Bronchial epithelial cell (primary cell): ENCODE results near the gene INSR. TPM values are rescaled to one million over a fixed set of nuclear protein-coding genes. Genes with fewer than 3 reads are reported as not detected.
"Not testable (repeated sequence)": the region's sequence is repeated elsewhere in the genome, so short reads cannot be mapped to it uniquely, and the experiment has no call there.

Source experiments
- DNase-seq: peaks from one replicate; pipeline ENCODE4 v3.0.0-alpha.2; 2010; ENCODE audit warnings: low read depth
- FAIRE-seq: peaks from 2 replicates; lab custom pipeline; 2011; peaks lifted over from hg19 to GRCh38; lab: Jason Lieb, UNC
- H3K27me3 ChIP-seq: 2 replicates; pipeline ENCODE4 v1.5.1; 2011; ENCODE audit warnings: low read length; ENCODE audit not compliant: control insufficient read depth, insufficient read depth
- H3K36me3 ChIP-seq: 2 replicates; pipeline ENCODE4 v1.5.1; 2011; ENCODE audit warnings: low read length; ENCODE audit not compliant: control insufficient read depth, insufficient read depth
- H3K4me3 ChIP-seq: 2 replicates; pipeline ENCODE4 v1.5.1; 2011; ENCODE audit warnings: mild to moderate bottlenecking, low read depth, low read length, control low read depth
- total RNA-seq: library from RNA; depleted of rRNA; stranded (reverse); fragments of >200 nt; gene quantifications from 2 replicates; pipeline ENCODE4 v1.2.1, GENCODE V29; 2014
- TF ChIP-seq, protein P1 (sequence below): IDR thresholded peaks from 2 replicates; pipeline ENCODE4 v1.5.1; 2011; ENCODE audit warnings: mild to moderate bottlenecking, moderate library complexity, low read length, control low read depth, inconsistent platforms; ENCODE audit not compliant: insufficient read depth, severe bottlenecking

INSR gene
- total RNA-seq, 1 donor from 2014 or later: 6.1 TPM

DNA sequence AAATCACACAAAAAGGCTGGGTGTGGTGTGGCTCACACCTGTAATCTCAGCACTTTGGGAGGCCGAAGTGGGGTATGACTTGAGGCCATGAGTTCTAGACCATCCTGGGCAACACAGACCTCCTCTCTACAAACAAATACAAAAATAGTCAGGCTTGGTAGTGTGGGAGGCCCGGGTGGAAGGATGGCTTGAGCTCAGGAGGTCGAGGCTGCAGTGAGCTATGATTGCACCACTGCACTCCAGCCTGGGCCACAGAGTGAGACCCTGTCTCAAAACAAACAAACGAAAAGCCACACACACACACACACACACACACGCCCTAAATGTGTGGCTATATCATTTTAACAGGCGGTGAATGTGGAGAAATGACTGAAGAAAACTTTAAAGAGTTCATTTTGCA is 225.6 kb downstream of the INSR start:
- Histone ChIP-seq H3K4me3 (peak overlapping the region; percentile 5), H3K27me3 (no peaks in the 10 kb centered on the region), H3K36me3 (peaks cover 8% of the 10 kb centered on the region)
- no peak for FAIRE-seq
- DNase-seq: no peak
- TF ChIP-seq, protein P1, sequence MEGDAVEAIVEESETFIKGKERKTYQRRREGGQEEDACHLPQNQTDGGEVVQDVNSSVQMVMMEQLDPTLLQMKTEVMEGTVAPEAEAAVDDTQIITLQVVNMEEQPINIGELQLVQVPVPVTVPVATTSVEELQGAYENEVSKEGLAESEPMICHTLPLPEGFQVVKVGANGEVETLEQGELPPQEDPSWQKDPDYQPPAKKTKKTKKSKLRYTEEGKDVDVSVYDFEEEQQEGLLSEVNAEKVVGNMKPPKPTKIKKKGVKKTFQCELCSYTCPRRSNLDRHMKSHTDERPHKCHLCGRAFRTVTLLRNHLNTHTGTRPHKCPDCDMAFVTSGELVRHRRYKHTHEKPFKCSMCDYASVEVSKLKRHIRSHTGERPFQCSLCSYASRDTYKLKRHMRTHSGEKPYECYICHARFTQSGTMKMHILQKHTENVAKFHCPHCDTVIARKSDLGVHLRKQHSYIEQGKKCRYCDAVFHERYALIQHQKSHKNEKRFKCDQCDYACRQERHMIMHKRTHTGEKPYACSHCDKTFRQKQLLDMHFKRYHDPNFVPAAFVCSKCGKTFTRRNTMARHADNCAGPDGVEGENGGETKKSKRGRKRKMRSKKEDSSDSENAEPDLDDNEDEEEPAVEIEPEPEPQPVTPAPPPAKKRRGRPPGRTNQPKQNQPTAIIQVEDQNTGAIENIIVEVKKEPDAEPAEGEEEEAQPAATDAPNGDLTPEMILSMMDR: no peak

DNA sequence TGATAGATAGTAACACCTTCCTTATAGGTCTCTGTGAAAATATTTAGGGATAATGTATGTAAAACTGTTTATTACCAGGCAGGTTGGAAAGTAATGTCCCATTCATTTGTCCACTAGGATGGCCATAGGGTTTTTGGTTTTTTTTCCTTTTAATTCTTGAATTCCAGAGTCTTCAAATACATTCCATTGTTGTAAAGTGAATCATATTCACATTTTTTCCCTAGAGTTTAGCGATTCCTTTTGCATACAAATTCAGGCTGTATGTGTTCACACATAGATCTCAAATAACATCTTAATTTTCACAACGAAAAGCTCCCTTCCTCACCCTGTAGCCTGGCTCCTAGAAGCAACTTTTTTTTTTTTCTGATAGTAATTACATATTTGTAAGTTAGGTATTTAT is 226.5 kb downstream of the INSR start:
- DNase-seq: no peak
- TF ChIP-seq, protein P1: no peak
- Histone ChIP-seq H3K4me3 (no peak overlapping the region), H3K36me3 (peaks cover 4% of the 10 kb centered on the region), H3K27me3 (no peaks in the 10 kb centered on the region)
- no peak for FAIRE-seq

DNA sequence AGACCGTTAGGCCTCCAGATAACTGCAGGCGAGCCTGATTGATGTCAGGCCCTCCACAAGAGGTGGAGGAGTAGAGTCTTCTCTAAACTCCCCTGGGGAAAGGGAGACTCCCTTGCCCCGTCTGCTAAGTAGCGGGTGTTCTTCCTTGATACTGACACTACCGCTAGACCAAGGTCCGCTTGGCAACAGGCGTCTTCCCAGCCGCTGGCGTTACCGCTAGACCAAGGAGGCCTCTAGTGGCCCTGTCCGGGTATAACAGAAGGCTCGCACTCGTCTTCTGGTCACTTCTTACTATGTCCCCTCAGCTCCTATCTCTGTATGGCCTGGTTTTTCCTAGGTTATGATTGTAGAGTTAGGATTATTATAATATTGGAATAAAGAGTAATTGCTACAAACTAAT is 227.1 kb downstream of the INSR start:
- not testable (repeated sequence) for H3K36me3 ChIP-seq, DNase-seq, H3K27me3 ChIP-seq, FAIRE-seq, H3K4me3 ChIP-seq
- TF ChIP-seq, protein P1: peak; percentile 3

DNA sequence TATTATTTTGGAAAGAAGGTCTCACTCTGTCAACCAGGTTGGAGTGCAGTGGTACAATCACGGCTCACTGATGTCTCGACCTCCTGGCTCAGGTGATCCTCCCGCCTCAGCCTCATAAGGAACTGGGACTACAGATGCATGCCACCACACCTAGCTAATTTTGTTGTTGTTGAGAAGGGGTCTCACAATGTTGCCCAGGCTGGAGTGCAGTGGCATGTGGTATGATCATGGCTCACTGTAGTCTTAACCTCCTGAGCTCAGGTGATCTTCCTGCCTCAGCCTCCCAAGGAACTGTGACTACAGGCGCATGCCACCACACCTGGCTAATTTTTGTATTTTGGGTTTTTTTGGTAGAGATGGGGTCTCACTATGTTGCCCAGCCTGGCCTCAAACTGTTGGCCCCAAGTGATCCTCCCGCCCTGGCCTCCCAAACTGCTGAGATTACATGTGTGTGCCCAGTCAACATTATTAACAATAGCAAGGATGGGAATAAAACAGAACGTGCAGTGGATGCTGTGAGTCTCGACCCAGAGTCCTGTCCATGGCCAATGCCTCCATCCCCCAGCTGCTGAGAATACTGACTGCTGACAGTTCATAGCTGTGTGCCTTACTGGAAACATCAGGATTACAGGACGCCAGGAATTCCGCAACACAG is 230.3 kb downstream of the INSR start:
- Histone ChIP-seq H3K27me3 (no peaks in the 10 kb centered on the region), H3K4me3 (no peak overlapping the region), H3K36me3 (no peaks in the 10 kb centered on the region)
- no peak for FAIRE-seq
- no peak for DNase-seq
- TF ChIP-seq, protein P1: no peak

DNA sequence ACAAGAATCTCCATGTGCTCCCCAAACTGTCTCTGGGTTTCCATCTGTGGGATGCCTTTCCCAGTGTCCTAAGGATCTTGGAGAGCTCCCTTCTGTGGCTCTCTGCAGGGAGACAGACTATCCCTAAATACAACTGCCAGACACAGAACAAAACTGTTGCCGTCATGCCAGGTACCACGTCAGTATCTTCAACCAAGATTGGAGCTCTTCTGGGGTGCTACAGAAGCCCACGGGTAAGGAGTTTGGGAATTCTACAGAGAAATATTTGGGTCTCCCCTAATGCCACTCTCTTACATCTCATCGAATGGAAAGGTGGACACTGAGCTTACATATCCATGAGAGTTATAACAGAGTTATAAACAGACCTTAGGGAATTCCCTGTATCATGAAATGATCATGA is 230.9 kb downstream of the INSR start:
- DNase-seq (no peak), FAIRE-seq (no peak)
- Histone ChIP-seq H3K27me3 (no peaks in the 10 kb centered on the region), H3K4me3 (no peak overlapping the region), H3K36me3 (no peaks in the 10 kb centered on the region)
- TF ChIP-seq, protein P1: no peak

Other genes starting within 250 kb of the INSR start
- gene MBD3L2, start 245.1 kb downstream of the INSR start, total RNA-seq: not detected in 2 replicates
- not detected in 2 replicates for gene MBD3L3, start 235.7 kb downstream of the INSR start, total RNA-seq
- 11.6 and 14.0 TPM in 2 replicates for gene ZNF557, start 224.7 kb downstream of the INSR start, total RNA-seq
- 65.0 and 78.7 TPM in 2 replicates for gene ARHGEF18, start 54.5 kb upstream of the INSR start, total RNA-seq
- gene PEX11G, start 194.6 kb upstream of the INSR start, total RNA-seq: 2.1 and 3.8 TPM in 2 replicates
- gene ZNF358, start 221.7 kb upstream of the INSR start, total RNA-seq: 3.5 and 3.9 TPM in 2 replicates
- 3.7 and 3.8 TPM in 2 replicates for gene MCOLN1, start 228.2 kb upstream of the INSR start, total RNA-seq
- gene PNPLA6, start 241.3 kb upstream of the INSR start, total RNA-seq: 35.6 and 40.8 TPM in 2 replicates